ENCODE data around the gene DIS3L2.
"Not testable (repeated sequence)": the region's sequence is repeated elsewhere in the genome, so short reads cannot be mapped to it uniquely, and the experiment has no call there.

DIS3L2 gene

GRCh38 chr2:231928481-231928880 is 33.0 kb upstream of the DIS3L2 start:
- no peak for DNase-seq (ENCODE audit: low read depth, low spot score)

- no peak for DNase-seq (ENCODE audit: low read depth, low spot score)
These were observed 32.4 kb upstream of the DIS3L2 start for GRCh38 chr2:231928901-231929725.

- DNase-seq (ENCODE audit: low read depth, low spot score), result no peak
These were observed 31.4 kb upstream of the DIS3L2 start for GRCh38 chr2:231929961-231930592.

- DNase-seq (ENCODE audit: low read depth, low spot score), result no peak
These were observed 30.8 kb upstream of the DIS3L2 start for GRCh38 chr2:231930593-231931281.

GRCh38 chr2:231931481-231931915 is 30.0 kb upstream of the DIS3L2 start:
- no peak for DNase-seq (ENCODE audit: low read depth, low spot score)

GRCh38 chr2:231932711-231932970 is 28.9 kb upstream of the DIS3L2 start:
- DNase-seq (ENCODE audit: low read depth, low spot score), result no peak

- no peak for DNase-seq (ENCODE audit: low read depth, low spot score)
These were observed 28.3 kb upstream of the DIS3L2 start for GRCh38 chr2:231932985-231933915.

GRCh38 chr2:231933916-231934401 is 27.6 kb upstream of the DIS3L2 start:
- no peak for DNase-seq (ENCODE audit: low read depth, low spot score)

- DNase-seq (ENCODE audit: low read depth, low spot score), result no peak
These were observed 26.9 kb upstream of the DIS3L2 start for GRCh38 chr2:231934441-231935206.

- DNase-seq (ENCODE audit: low read depth, low spot score), result no peak
These were observed 26.3 kb upstream of the DIS3L2 start for GRCh38 chr2:231935207-231935524.

- no peak for DNase-seq (ENCODE audit: low read depth, low spot score)
These were observed 25.7 kb upstream of the DIS3L2 start for GRCh38 chr2:231935815-231936214.

GRCh38 chr2:231936491-231936890 is 25.0 kb upstream of the DIS3L2 start:
- DNase-seq (ENCODE audit: low read depth, low spot score), result no peak

- DNase-seq (ENCODE audit: low read depth, low spot score), result no peak
These were observed 24.5 kb upstream of the DIS3L2 start for GRCh38 chr2:231937057-231937456.

GRCh38 chr2:231939022-231939421 is 22.5 kb upstream of the DIS3L2 start:
- DNase-seq (ENCODE audit: low read depth, low spot score), result no peak

GRCh38 chr2:231940795-231941194 is 20.7 kb upstream of the DIS3L2 start:
- DNase-seq (ENCODE audit: low read depth, low spot score), result no peak

- DNase-seq (ENCODE audit: low read depth, low spot score), result no peak
These were observed 19.8 kb upstream of the DIS3L2 start for GRCh38 chr2:231941673-231942072.

GRCh38 chr2:231942180-231942579 is 19.3 kb upstream of the DIS3L2 start:
- DNase-seq (ENCODE audit: low read depth, low spot score), result no peak

GRCh38 chr2:231946241-231946814 is 15.2 kb upstream of the DIS3L2 start:
- DNase-seq (ENCODE audit: low read depth, low spot score), result no peak

- DNase-seq (ENCODE audit: low read depth, low spot score), result not testable (repeated sequence)
These were observed 14.4 kb upstream of the DIS3L2 start for GRCh38 chr2:231947112-231947511.

- no peak for DNase-seq (ENCODE audit: low read depth, low spot score)
These were observed 13.8 kb upstream of the DIS3L2 start for GRCh38 chr2:231947694-231948093.
